ENCODE data around the gene OR2K2.
"Not testable (repeated sequence)": the region's sequence is repeated elsewhere in the genome, so short reads cannot be mapped to it uniquely, and the experiment has no call there.

OR2K2 gene

DNA sequence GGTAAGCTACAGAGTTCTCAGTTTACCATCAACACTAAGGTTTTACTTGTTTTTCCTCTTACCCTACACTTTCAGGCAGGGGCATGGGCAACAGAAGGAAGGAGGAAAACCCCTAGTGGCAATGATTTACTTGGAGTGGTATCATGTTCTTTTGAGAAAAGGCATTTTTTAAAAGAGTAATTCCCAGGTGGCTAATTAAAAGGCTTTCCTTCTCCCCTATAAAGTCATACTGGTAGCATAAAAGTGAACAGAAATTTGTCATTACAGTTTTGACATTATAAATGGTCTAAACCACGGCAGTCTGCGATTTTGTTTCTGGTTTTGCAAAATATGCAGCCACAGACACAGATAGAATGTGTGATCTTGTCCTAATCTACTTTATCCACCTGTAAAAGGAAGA, 30.9 kb upstream of the OR2K2 start:
- H3K36me3 ChIP-seq = peaks cover 23% of the 10 kb centered on the region
- H3K9me3 ChIP-seq = no peaks in the 10 kb centered on the region
- H3K4me3 ChIP-seq (ENCODE audit: low read depth, low read length) = no peak overlapping the region
- H3K27me3 ChIP-seq = no peaks in the 10 kb centered on the region
- DNase-seq = no peak
- H3K4me1 ChIP-seq = peaks cover 9% of the 10 kb centered on the region; the same call in 1 of the 2 replicates
- TF ChIP-seq, protein P1, sequence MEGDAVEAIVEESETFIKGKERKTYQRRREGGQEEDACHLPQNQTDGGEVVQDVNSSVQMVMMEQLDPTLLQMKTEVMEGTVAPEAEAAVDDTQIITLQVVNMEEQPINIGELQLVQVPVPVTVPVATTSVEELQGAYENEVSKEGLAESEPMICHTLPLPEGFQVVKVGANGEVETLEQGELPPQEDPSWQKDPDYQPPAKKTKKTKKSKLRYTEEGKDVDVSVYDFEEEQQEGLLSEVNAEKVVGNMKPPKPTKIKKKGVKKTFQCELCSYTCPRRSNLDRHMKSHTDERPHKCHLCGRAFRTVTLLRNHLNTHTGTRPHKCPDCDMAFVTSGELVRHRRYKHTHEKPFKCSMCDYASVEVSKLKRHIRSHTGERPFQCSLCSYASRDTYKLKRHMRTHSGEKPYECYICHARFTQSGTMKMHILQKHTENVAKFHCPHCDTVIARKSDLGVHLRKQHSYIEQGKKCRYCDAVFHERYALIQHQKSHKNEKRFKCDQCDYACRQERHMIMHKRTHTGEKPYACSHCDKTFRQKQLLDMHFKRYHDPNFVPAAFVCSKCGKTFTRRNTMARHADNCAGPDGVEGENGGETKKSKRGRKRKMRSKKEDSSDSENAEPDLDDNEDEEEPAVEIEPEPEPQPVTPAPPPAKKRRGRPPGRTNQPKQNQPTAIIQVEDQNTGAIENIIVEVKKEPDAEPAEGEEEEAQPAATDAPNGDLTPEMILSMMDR (IDR thresholded peaks at IDR 0.05; ENCODE audit: low read depth, low read length) = no peak

DNA sequence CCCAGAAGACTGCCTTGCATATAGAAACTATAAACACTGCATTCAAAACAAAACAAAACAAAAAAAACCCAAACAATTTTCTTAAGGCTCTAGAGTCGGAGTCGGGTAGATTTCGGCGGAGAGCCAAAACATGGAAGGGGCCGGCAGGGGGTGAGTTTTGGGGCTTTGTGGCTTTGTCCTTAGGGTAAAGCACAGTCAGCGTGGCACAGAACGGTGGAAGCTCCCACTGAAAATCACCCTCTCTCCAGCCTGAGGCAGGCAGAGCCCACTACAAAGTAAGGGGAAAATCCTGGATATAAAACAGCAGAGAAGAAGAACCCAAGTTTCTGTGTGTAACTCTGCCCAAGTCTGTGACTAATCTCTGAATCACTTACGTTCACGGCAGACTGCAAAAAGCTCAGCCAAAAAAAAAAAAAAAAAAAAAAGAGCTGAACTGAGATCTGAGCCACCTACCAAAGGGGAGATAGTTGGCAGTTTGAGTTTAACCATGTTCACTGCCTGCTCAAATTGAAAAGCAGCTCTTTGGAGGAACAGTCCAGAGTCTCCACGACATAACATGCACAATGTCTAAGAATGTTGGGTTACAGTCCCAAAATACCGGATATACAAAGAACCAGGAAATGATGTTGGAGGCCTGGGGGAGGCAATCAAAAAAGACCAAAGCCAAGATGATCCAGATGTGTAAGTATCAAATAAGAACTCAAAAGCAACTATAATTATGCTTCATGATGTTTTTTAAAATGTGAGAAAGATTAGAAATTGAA, 26.6 kb upstream of the OR2K2 start:
- H3K27me3 ChIP-seq = no peaks in the 10 kb centered on the region
- DNase-seq = no peak
- no peak overlapping the region for H3K4me3 ChIP-seq (ENCODE audit: low read depth, low read length)
- peaks cover 4% of the 10 kb centered on the region for H3K36me3 ChIP-seq
- TF ChIP-seq, protein P1 (IDR thresholded peaks at IDR 0.05; ENCODE audit: low read depth, low read length) = no peak
- no peaks in the 10 kb centered on the region for H3K9me3 ChIP-seq
- no peaks in the 10 kb centered on the region for H3K4me1 ChIP-seq

DNA sequence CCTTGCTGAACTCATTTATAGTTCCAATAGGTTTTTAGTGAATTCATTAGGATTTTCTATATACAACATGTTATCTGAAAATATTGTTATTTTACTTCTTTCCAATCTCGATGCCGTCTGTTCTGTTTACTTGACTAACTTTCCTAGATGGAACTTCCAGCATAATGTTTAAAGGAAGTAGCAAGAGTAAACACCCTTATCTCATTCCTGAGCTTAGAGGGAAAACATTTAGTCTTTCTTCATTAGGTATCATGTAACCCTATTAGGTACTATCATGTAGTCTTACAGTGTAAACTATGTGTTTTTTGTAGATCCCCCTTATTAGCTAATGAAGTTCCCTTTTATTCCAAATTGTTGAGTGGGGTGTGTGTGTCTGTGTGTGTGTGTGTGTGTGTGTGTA, 22.5 kb upstream of the OR2K2 start:
- DNase-seq = no peak
- Histone ChIP-seq H3K27me3 (no peaks in the 10 kb centered on the region), H3K4me1 (no peaks in the 10 kb centered on the region), H3K9me3 (no peaks in the 10 kb centered on the region), H3K4me3 (ENCODE audit: low read depth, low read length) (no peak overlapping the region), H3K36me3 (no peaks in the 10 kb centered on the region)
- TF ChIP-seq, protein P1 (IDR thresholded peaks at IDR 0.05; ENCODE audit: low read depth, low read length) = no peak

DNA sequence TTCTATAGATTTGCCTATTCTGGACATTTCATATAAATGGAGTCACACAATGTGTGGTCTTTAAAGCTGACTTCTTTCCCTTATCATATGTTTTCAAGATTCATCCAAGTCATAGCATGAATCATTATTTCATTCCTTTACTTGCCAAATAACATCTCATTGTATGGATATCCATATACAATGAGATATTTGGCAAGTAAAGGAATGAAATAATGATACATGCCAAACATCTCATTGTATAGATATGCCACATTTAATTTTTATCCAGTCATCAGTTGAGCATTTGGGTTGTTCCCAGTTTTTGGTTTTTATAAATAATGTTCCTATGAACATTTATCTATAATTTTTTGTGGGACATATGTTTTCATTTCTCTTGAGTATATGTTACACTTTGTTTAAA, 20.5 kb upstream of the OR2K2 start:
- H3K27me3 ChIP-seq = no peaks in the 10 kb centered on the region
- TF ChIP-seq, protein P1 (IDR thresholded peaks at IDR 0.05; ENCODE audit: low read depth, low read length) = no peak
- no peak overlapping the region for H3K4me3 ChIP-seq (ENCODE audit: low read depth, low read length)
- no peak for DNase-seq
- H3K4me1 ChIP-seq = no peaks in the 10 kb centered on the region
- no peaks in the 10 kb centered on the region for H3K9me3 ChIP-seq
- no peaks in the 10 kb centered on the region for H3K36me3 ChIP-seq

DNA sequence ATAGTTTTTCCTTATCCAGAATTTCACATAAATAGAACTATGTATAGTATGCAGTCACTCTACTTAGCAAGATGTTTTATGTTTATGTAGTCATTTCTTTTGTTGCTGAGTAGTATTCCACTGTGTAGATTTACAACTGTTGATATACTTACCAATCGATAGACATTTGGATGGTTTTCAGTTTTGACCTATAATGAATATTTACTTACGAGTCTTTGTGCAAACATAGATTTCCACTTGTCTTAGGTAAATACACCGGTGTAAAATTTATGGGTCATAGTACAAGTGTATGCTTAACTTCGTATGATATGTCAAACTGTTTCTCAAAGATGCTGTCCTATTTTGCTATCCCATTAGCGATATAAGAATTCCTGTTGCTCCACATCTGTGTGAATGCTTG, 19.7 kb upstream of the OR2K2 start:
- no peak overlapping the region for H3K4me3 ChIP-seq (ENCODE audit: low read depth, low read length)
- H3K9me3 ChIP-seq = no peaks in the 10 kb centered on the region
- no peak for DNase-seq
- H3K27me3 ChIP-seq = no peaks in the 10 kb centered on the region
- no peaks in the 10 kb centered on the region for H3K36me3 ChIP-seq
- TF ChIP-seq, protein P1 (IDR thresholded peaks at IDR 0.05; ENCODE audit: low read depth, low read length) = no peak
- no peaks in the 10 kb centered on the region for H3K4me1 ChIP-seq

DNA sequence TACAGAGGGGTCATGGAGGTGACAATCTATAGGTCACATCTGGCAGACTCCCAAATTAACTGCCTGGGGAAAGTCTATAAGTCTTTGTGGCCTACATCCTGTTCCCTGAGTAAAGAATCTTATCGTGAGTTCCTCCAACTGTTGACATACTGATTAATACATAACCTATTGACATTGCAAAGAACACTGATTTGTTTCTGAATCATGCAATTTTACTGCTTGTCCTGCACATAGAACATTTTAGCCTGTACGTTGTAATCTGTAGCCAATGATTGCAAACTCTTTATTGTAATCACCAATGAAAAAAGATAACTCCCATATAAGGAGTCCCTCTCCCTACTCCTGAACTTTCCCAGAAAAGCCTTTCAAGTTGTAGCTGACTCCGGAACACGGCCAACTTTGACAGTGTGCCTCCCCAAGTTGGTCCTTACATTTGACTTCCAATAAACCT, 18.8 kb upstream of the OR2K2 start:
- H3K4me1 ChIP-seq = no peaks in the 10 kb centered on the region
- H3K4me3 ChIP-seq (ENCODE audit: low read depth, low read length) = no peak overlapping the region
- TF ChIP-seq, protein P1 (IDR thresholded peaks at IDR 0.05; ENCODE audit: low read depth, low read length) = no peak
- DNase-seq = no peak
- no peaks in the 10 kb centered on the region for H3K36me3 ChIP-seq
- H3K27me3 ChIP-seq = no peaks in the 10 kb centered on the region
- H3K9me3 ChIP-seq = no peaks in the 10 kb centered on the region; the same call in 1 of the 2 replicates

DNA sequence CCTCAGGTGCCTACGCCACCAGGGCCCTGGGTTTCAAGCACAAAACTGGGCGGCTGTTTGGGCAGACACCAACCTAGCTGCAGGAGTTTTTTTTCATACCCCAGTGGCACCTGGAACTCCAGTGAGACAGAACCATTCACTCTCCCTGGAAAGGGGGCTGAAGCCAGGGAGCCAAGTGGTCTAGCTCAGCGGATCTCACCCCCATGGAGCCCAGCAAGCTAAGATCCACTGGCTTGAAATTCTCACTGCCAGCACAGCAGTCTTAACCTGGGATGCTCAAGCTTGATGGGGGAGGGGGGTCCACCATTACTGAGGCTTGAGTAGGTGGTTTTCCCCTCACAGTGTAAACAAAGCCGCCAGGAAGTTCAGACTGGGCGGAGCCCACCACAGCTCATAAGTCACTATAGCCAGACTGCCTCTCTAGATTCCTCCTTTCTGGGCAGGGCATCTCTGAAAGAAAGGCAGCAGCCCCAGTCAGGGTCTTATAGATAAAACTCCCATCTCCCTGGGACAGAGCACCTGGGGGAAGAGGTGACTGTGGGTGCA, 4.4 kb upstream of the OR2K2 start:
- H3K4me3 ChIP-seq (ENCODE audit: low read depth, low read length); H3K9me3 ChIP-seq; DNase-seq; H3K36me3 ChIP-seq; H3K4me1 ChIP-seq; H3K27me3 ChIP-seq: not testable (repeated sequence)

All from BE2C (cell line).